Upper lobe of left lung (tissue), 4 donors: ENCODE results near the gene BCL2.

Source experiments
- EP300 ChIP-seq, 4 donors: sonication (generic); formaldehyde crosslinking; IDR thresholded peaks; one replicate each; pipeline ENCODE4 v1.5.1; 2017; ENCODE audit warnings: antibody characterized with exemption in 4 of 4, control low read depth in 2 of 4
- POLR2A ChIP-seq, 4 donors: fragments of 450-650 bp; IDR thresholded peaks; one replicate each; pipeline ENCODE4 v1.5.1; 2016 to 2017; ENCODE audit warnings: antibody characterized with exemption in 4 of 4, mild to moderate bottlenecking in 2 of 4
- POLR2AphosphoS5 ChIP-seq, 2 donors: sonication (generic); formaldehyde crosslinking; IDR thresholded peaks; one replicate each; pipeline ENCODE4 v1.5.1; 2017; ENCODE audit warnings: antibody characterized with exemption in 2 of 2
- TF ChIP-seq, protein P1 (sequence below), 6 experiments: fragments of 450-650 bp in 4 of 6; fragments of 200-600 bp in 2 of 6; sonication (generic) in 2 of 6; IDR thresholded peaks; one replicate each; pipeline ENCODE4 v1.5.1; 2016 to 2019; ENCODE audit warnings: antibody characterized with exemption in 6 of 6

DNA sequence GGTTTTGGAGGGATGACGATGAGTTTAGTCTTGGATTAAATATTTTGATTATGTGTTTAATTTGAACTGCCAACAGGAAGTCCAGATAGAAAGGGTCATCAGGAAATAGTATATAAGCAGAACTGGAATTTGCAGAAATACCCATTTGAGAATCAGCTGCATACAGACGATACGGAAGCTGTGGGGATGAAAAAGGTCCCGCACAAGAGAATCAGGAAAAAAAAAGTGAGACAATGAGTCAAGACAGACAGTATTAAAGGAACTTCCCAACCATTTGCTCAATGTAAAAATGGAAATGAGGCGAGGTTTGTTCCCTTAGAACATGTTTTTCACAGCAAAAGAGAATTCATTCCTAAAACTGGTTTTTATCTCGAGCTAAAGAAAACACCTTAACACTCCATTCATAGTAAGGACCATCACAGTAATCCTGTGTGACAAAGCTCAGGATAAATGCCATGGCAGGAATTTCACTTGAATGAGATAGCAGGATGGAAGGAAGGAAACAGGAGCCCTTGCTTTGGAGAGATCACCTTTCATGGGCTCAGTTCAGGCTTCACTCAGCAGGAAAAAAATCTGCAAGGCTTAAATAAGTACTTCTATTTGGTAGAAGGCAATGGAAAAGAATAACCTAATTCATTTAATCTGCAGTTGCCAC lies 29.3 kb downstream of the BCL2 start:
- TF ChIP-seq POLR2A (IDR thresholded peaks at IDR 0.05): no peak
- TF ChIP-seq, protein P1, sequence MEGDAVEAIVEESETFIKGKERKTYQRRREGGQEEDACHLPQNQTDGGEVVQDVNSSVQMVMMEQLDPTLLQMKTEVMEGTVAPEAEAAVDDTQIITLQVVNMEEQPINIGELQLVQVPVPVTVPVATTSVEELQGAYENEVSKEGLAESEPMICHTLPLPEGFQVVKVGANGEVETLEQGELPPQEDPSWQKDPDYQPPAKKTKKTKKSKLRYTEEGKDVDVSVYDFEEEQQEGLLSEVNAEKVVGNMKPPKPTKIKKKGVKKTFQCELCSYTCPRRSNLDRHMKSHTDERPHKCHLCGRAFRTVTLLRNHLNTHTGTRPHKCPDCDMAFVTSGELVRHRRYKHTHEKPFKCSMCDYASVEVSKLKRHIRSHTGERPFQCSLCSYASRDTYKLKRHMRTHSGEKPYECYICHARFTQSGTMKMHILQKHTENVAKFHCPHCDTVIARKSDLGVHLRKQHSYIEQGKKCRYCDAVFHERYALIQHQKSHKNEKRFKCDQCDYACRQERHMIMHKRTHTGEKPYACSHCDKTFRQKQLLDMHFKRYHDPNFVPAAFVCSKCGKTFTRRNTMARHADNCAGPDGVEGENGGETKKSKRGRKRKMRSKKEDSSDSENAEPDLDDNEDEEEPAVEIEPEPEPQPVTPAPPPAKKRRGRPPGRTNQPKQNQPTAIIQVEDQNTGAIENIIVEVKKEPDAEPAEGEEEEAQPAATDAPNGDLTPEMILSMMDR (IDR thresholded peaks at IDR 0.05): no peak
- TF ChIP-seq POLR2AphosphoS5 (IDR thresholded peaks at IDR 0.05): no peak
- TF ChIP-seq EP300 (IDR thresholded peaks at IDR 0.05): no peak
